GM12878 (cell line): Measurements from ENCODE around the gene GNB5. TPM values are rescaled to one million over a fixed set of nuclear protein-coding genes. Genes with fewer than 3 reads are reported as not detected.

Source experiments
- ATAC-seq: fragments of 200-7000 bp; cut with Tn5 transposase; 3 replicates; pipeline ENCODE4 v1.9.1; 2020; ENCODE audit warnings: mild to moderate bottlenecking, moderate library complexity
- BruUV-seq: library from RNA; stranded (reverse); fragments of 400-500 nt; replicated peaks from 2 replicates; lab custom pipeline; 2021; lab: Mats Ljungman, UMichigan
- CTCF ChIA-PET: fragments of 300-600 bp; sonication (Branson Sonifier 250); formaldehyde crosslinking; extraction: SDS; loops from one replicate; lab custom pipeline; 2021; ENCODE audit warnings: inconsistent platforms; lab: Yijun Ruan, JAX
- POLR2A ChIA-PET: fragments of 350-600 bp; formaldehyde crosslinking; extraction: SDS; loops from one replicate; lab custom pipeline; 2021; ENCODE audit warnings: inconsistent platforms; lab: Charles Lee
- RAD21 ChIA-PET: fragments of 300-600 bp; sonication (Branson Sonifier 250); formaldehyde crosslinking; loops from one replicate; lab custom pipeline; 2023; ENCODE audit warnings: antibody characterized with exemption; ENCODE audit not compliant: unreplicated experiment; lab: Charles Lee
- SMC1A ChIA-PET: fragments of 300-600 bp; sonication (Branson Sonifier 250); formaldehyde crosslinking; loops from one replicate; lab custom pipeline; 2023; ENCODE audit not compliant: unreplicated experiment, uncharacterized antibody; lab: Charles Lee
- DNase-seq: peaks from one replicate; pipeline ENCODE4 v3.0.0-alpha.2; 2011; ENCODE audit warnings: low read depth, low spot score
- FAIRE-seq: peaks from 3 replicates; lab custom pipeline; 2011; peaks lifted over from hg19 to GRCh38; lab: Jason Lieb, UNC
- H2AFZ ChIP-seq: 2 replicates; pipeline ENCODE4 v1.6.0; 2011; ENCODE audit warnings: low read depth, low read length, control low read depth; ENCODE audit not compliant: control insufficient read depth
- H3K27ac ChIP-seq: 2 replicates; pipeline ENCODE4 v1.5.1; 2011; ENCODE audit warnings: control low read depth; ENCODE audit not compliant: control insufficient read depth, insufficient read depth
- H3K27me3 ChIP-seq, 2 experiments: replicated peaks in 1 of 2; 2 replicates each; pipeline versions ENCODE4 v1.6.0 to v1.6.1; 2011; ENCODE audit warnings: low read length in 1 of 2; ENCODE audit not compliant: control insufficient read depth in 2 of 2, insufficient read depth in 2 of 2
- H3K36me3 ChIP-seq, 2 experiments: 2 replicates each; pipeline ENCODE4 v1.5.1; 2011; ENCODE audit warnings: low read length in 1 of 2; ENCODE audit not compliant: control insufficient read depth in 2 of 2, insufficient read depth in 2 of 2
- H3K4me1 ChIP-seq: 2 replicates; pipeline ENCODE4 v1.6.1; 2011; ENCODE audit warnings: mild to moderate bottlenecking, low read length, moderate library complexity, mixed read lengths; ENCODE audit not compliant: control insufficient read depth, insufficient read depth
- H3K4me2 ChIP-seq: 2 replicates; pipeline ENCODE4 v1.6.0; 2011; ENCODE audit warnings: control low read depth; ENCODE audit not compliant: control insufficient read depth, insufficient read depth
- H3K4me3 ChIP-seq: fragments of 200-600 bp; sonication (generic); 2 replicates; pipeline ENCODE4 v1.5.1; 2016
- H3K79me2 ChIP-seq: 2 replicates; pipeline ENCODE4 v1.6.0; 2011; ENCODE audit warnings: low read length; ENCODE audit not compliant: control insufficient read depth, insufficient read depth
- H3K9ac ChIP-seq: 2 replicates; pipeline ENCODE4 v1.8.0; 2011; ENCODE audit warnings: low read length, control low read depth, mixed read lengths; ENCODE audit not compliant: control insufficient read depth, insufficient read depth
- H3K9me3 ChIP-seq: replicated peaks from 3 replicates; pipeline ENCODE4 v1.5.1; 2011; ENCODE audit warnings: mild to moderate bottlenecking, low read length; ENCODE audit not compliant: control insufficient read depth, insufficient read depth
- H4K20me1 ChIP-seq: 2 replicates; pipeline ENCODE4 v1.6.0; 2011; ENCODE audit not compliant: control insufficient read depth, insufficient read depth
- ASH2L ChIP-seq: fragments of 300-600, 200-600 bp; sonication (generic); IDR thresholded peaks from 2 replicates; pipeline ENCODE4 v1.6.1; 2017; ENCODE audit warnings: low read depth, mild to moderate bottlenecking, borderline replicate concordance
- ATF7 ChIP-seq: fragments of 450-650 bp; IDR thresholded peaks from 2 replicates; pipeline ENCODE4 v1.6.1; 2016; ENCODE audit warnings: low read depth, mild to moderate bottlenecking
- BHLHE40 ChIP-seq, 2 experiments: fragments of 450-650 bp in 1 of 2; IDR thresholded peaks; 2 replicates each; pipeline ENCODE4 v1.6.1; 2011 to 2017; ENCODE audit warnings: low read depth in 2 of 2, borderline replicate concordance in 1 of 2, improper control_type of control experiment in 1 of 2, low read length in 1 of 2, mild to moderate bottlenecking in 1 of 2
- CHD4 ChIP-seq: fragments of 200-600 bp; sonication (generic); IDR thresholded peaks from 2 replicates; pipeline ENCODE4 v1.6.1; 2016; ENCODE audit warnings: mild to moderate bottlenecking
- CTCF ChIP-seq, 3 experiments: IDR thresholded peaks in 2 of 3; conservative IDR thresholded peaks in 1 of 3; 2 replicates each; pipeline ENCODE4 v1.5.1; 2011; ENCODE audit warnings: low read depth in 3 of 3, low read length in 3 of 3, mild to moderate bottlenecking in 3 of 3, control low read depth in 2 of 3, moderate library complexity in 2 of 3, inconsistent platforms in 1 of 3, mixed read lengths in 1 of 3; ENCODE audit not compliant: control insufficient read depth in 2 of 3, insufficient read depth in 1 of 3; ENCODE audit errors: extremely low read depth in 1 of 3
- EGR1 ChIP-seq, 2 experiments: IDR thresholded peaks; 1 replicate in 1 of 2; 2 replicates in 1 of 2; pipeline ENCODE4 v1.6.1; 2011 to 2012; ENCODE audit warnings: low read depth in 2 of 2, low read length in 2 of 2, borderline replicate concordance in 1 of 2, mild to moderate bottlenecking in 1 of 2, moderate library complexity in 1 of 2
- FOXM1 ChIP-seq: IDR thresholded peaks from 2 replicates; pipeline ENCODE4 v1.6.1; 2012; ENCODE audit warnings: low read depth, mild to moderate bottlenecking, inconsistent platforms, low read length, moderate library complexity
- MTA2 ChIP-seq: fragments of 450-650 bp; IDR thresholded peaks from 2 replicates; pipeline ENCODE4 v1.6.1; 2016; ENCODE audit warnings: low read depth, mild to moderate bottlenecking, moderate library complexity
- RCOR1 ChIP-seq: conservative IDR thresholded peaks from 2 replicates; pipeline ENCODE4 v1.6.1; 2012; ENCODE audit warnings: low read depth, low read length, improper control_type of control experiment
- RELB ChIP-seq: fragments of 450-650 bp; IDR thresholded peaks from 2 replicates; pipeline ENCODE4 v1.6.1; 2017; ENCODE audit warnings: low read depth, mild to moderate bottlenecking, moderate library complexity
- RUNX3 ChIP-seq: IDR thresholded peaks from 2 replicates; pipeline ENCODE4 v1.6.1; 2012; ENCODE audit warnings: low read length, inconsistent platforms
- SREBF1 ChIP-seq: IDR thresholded peaks from 2 replicates; pipeline ENCODE4 v1.6.1; 2012; ENCODE audit warnings: mild to moderate bottlenecking, low read length
- SREBF2 ChIP-seq: IDR thresholded peaks from 2 replicates; pipeline ENCODE4 v1.6.1; 2012; ENCODE audit warnings: mild to moderate bottlenecking, low read length
- SUPT20H ChIP-seq: IDR thresholded peaks from 2 replicates; pipeline ENCODE4 v1.6.1; 2011; ENCODE audit warnings: low read depth, mild to moderate bottlenecking, low read length, moderate library complexity, borderline replicate concordance; ENCODE audit not compliant: control insufficient read depth
- TCF12 ChIP-seq: IDR thresholded peaks from 2 replicates; pipeline ENCODE4 v1.6.1; 2011; ENCODE audit warnings: low read depth, mild to moderate bottlenecking, low read length
- WGBS: methylation state at CpG from one replicate; pipeline ENCODE4 v1.1.6; 2016; ENCODE audit warnings: low lambda C conversion rate; ENCODE audit not compliant: insufficient replicate concordance, insufficient coverage; ENCODE audit errors: missing lambda C conversion rate; 5-methylcytosine and 5-hydroxymethylcytosine counted together
- in situ Hi-C: fragments of 300-500 bp; cut with MboI; formaldehyde crosslinking; loops from 9 replicates; pipeline ENCODE4 v1.14.3; 2018; ENCODE audit warnings: mixed read lengths
- intact Hi-C: fragments of 100-400 bp; cut with micrococcal nuclease; formaldehyde crosslinking; loops from one replicate; pipeline ENCODE4 v1.14.2; 2022; ENCODE audit not compliant: unreplicated experiment
- polyA plus RNA-seq, 11 experiments: library from polyadenylated mRNA; depleted of rRNA in 4 of 11; unstranded in 6 of 11; stranded (reverse) in 5 of 11; fragments of >200 nt; fragmentation: Nextera tagmentation in 4 of 11; fragmentation: Illumina TruSeq in 1 of 11; extraction: Ambion mirVana in 4 of 11; extraction: Trizol in 1 of 11; gene quantifications; 1 replicate in 1 of 11; 2 replicates in 10 of 11; pipeline versions ENCODE4 v1.2.1 to v1.2.3, GENCODE V29; 2011 to 2016; ENCODE audit warnings: inconsistent platforms in 2 of 11, missing spikeins in 2 of 11, low read depth in 1 of 11
- total RNA-seq, 4 experiments: library from RNA; depleted of rRNA in 3 of 4; stranded (reverse); fragments of >200 nt in 3 of 4; fragmentation: Illumina TruSeq in 1 of 4; extraction: Trizol in 1 of 4; gene quantifications; 2 replicates each; pipeline versions ENCODE4 v1.2.1 to v1.2.3, GENCODE V29; 2013 to 2021
- TF ChIP-seq, protein P1 (sequence below): fragments of 450-650 bp; IDR thresholded peaks from 2 replicates; pipeline ENCODE4 v1.6.1; 2017; ENCODE audit warnings: borderline replicate concordance

The GNB5 gene
- total and polyA plus RNA-seq, 10 of the 15 experiments (the other 5 are each of a cell fraction or from before 2014, with no cell fraction given), result 2.4 to 25.9 (median 15.2) TPM

- RAD21 ChIA-PET, result no interaction called here
- Histone ChIP-seq H3K4me1 (no peaks in the 10 kb centered on the region), H3K4me3 (no peak overlapping the region), H3K9ac (no peak overlapping the region), H3K27me3 (no peaks in the 10 kb centered on the region), H3K9me3 (no peaks in the 10 kb centered on the region), H3K79me2 (no peaks in the 10 kb centered on the region), H3K36me3 (peaks cover 0 to 7% of the 10 kb centered on the region in 2 experiments; a peak in 2 of 4 replicates), H3K4me2 (no peak overlapping the region), H4K20me1 (no peaks in the 10 kb centered on the region), H3K27ac (no peak overlapping the region), H2AFZ (no peak overlapping the region)
- SMC1A ChIA-PET, result no interaction called here
- intact Hi-C loops (no loop called here), in situ Hi-C loops (no loop called here)
- CTCF ChIA-PET, result no interaction called here
- BruUV-seq, result no TSS peak
- DNase-seq (no peak), FAIRE-seq (no peak), ATAC-seq (no peak)
- TF ChIP-seq ATF7 (no peak), RCOR1 (no peak), BHLHE40 (IDR thresholded peaks at IDR 0.05; ENCODE audit: borderline replicate concordance in 1 of 2, low read depth in 2 of 2, low read length in 1 of 2) (no peak), CHD4 (no peak), RELB (no peak), ASH2L (no peak), SREBF2 (no peak), CTCF (IDR thresholded peaks at IDR 0.05 in 2 of 3, conservative IDR thresholded peaks at IDR 0.05 in 1 of 3; ENCODE audit: control insufficient read depth in 2 of 3, extremely low read depth in 1 of 3, insufficient read depth in 1 of 3, low read depth in 3 of 3, low read length in 3 of 3) (no peak), RUNX3 (no peak), TCF12 (no peak), SREBF1 (no peak), SUPT20H (no peak), EGR1 (IDR thresholded peaks at IDR 0.05; ENCODE audit: borderline replicate concordance in 1 of 2, low read depth in 2 of 2, low read length in 2 of 2) (no peak), FOXM1 (no peak), MTA2 (no peak)
- TF ChIP-seq, protein P1, sequence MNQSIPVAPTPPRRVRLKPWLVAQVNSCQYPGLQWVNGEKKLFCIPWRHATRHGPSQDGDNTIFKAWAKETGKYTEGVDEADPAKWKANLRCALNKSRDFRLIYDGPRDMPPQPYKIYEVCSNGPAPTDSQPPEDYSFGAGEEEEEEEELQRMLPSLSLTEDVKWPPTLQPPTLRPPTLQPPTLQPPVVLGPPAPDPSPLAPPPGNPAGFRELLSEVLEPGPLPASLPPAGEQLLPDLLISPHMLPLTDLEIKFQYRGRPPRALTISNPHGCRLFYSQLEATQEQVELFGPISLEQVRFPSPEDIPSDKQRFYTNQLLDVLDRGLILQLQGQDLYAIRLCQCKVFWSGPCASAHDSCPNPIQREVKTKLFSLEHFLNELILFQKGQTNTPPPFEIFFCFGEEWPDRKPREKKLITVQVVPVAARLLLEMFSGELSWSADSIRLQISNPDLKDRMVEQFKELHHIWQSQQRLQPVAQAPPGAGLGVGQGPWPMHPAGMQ, result no peak
- POLR2A ChIA-PET, result no interaction called here
- 95% methylated on average over 5 of the region's 5 CpGs for WGBS
Measured at GRCh38 chr15:52148403-52148802, 42.8 kb downstream of the GNB5 start.
